Globus pallidus (tissue), 1 donor: ENCODE results near the gene SRSF2.
A peak's percentile ranks its signal among the peaks of the same experiment; 100 is the strongest.
"Not testable (repeated sequence)": the region's sequence is repeated elsewhere in the genome, so short reads cannot be mapped to it uniquely, and the experiment has no call there.

Source experiments
- DNase-seq: peaks from one replicate; pipeline ENCODE4 v3.0.0-alpha.2; 2015; ENCODE audit warnings: low spot score

Gene SRSF2

DNA sequence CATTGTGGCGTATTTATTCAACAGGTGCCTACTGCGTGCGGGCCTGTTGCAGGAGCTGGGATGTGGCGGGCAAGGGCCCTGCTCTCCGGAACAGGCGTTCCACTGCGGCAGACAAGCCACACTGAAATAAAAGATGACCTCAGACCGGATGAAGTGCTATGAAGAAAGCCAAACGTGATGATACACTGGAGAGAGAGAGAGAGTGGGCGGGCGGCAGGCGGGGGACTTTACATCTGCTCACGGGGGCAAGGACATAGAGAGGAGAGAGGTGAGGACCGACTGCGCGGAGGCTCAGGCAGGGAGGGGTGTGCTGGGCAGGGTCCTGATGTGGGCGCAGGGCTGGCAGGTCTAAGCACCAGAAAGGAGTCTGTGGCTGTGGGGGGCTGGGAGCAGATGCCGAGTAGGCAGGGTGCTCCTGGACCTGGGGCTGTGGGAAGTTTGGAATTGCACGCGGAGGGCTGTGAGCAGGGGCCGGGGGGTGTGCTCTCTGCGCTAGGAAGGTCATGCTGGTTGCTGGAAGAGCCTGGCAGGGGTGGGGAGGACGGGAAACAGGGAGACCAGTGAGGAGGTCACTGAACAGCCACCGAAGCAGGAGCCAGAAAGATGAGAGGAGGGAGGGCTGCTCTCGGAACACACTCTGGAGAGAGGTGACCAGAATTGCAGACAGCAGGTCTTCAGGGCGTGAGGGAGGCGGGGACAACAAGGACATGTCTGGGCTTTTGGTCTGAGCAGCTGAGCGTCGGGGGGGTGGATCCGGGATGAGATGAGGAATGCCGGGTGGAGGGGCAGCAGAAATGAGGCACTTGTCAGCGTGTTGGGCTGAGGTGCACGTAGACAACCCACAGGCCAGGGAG lies 36.3 kb downstream of the SRSF2 start:
- no peak for DNase-seq

DNA sequence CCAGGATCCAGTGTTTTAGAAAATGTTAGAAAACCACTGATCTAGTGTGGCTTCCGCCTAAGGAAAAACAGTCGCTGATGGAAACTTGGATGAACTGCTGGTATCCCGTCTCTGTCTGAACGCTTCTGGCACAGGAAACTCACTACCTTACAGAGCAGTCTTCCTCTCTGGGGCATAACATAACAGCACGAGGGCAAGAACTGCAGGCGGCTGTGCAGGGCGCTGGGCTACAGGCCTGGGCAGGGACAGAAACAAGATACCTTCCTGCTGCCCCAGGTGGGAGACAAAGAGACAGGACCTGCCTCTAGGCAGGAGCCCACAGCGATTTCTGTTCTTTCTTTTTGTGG lies 36.9 kb downstream of the SRSF2 start:
- DNase-seq, result no peak

DNA sequence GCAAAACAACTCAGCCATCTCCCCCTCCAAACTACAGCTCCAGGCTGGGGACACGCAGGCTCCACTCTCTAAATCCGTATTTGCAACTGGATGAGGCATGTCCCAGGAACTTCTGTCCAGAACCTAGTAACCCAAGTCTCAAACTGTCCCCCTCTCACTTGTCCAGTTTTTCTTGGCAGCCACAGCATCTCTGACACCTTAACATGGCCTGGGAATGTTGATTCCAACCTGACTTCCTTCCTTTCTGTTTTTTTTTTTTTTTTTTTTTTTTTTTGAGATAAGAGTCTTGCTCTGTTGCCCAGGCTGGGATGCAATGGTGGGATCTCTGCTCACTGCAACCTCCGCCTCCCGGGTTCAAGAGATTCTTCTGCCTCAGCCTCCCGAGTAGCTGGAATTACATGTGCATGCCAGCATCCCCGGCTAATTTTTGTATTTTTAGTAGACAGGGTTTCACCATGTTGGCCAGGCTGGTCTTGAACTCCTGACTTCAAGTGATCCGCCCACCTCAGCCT lies 38.6 kb downstream of the SRSF2 start:
- not testable (repeated sequence) for DNase-seq

DNA sequence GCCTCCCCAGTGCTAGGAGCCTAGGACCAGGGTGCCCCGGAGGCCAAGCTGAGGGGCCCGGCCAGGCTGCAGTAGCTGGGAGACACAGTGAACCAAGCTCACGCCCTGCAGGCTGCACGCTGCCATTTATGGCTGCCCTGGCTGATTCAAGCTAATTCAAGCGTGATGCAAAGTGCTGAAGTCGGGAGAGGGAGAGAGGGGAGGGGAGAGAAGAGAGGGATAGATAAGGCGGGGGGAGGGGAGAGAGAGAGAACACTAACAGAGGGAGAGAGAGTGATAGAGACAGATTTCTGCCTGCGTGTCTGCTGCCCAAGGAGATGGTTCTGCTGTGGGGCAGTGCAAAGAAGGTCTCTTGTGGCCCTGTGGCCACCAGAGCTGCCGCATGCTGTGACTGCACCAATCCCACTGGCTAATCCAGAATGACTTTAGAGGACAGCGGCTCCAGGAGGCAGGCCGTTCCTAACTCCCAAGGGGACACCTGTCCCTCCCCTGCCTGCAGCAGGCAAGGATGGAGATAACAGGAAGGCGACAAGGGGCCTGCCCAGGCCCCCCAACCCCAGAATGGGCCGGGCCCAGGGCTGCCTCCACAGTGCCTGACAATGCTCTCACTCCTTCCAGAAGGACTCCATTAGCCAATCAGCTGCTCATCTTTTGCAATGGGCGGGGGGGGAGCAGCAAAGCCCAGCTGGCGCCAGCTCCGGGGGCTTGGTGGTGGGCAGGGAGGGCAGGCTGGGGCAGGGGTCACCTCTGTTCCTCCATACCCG lies 39.2 kb downstream of the SRSF2 start:
- DNase-seq, result no peak

DNA sequence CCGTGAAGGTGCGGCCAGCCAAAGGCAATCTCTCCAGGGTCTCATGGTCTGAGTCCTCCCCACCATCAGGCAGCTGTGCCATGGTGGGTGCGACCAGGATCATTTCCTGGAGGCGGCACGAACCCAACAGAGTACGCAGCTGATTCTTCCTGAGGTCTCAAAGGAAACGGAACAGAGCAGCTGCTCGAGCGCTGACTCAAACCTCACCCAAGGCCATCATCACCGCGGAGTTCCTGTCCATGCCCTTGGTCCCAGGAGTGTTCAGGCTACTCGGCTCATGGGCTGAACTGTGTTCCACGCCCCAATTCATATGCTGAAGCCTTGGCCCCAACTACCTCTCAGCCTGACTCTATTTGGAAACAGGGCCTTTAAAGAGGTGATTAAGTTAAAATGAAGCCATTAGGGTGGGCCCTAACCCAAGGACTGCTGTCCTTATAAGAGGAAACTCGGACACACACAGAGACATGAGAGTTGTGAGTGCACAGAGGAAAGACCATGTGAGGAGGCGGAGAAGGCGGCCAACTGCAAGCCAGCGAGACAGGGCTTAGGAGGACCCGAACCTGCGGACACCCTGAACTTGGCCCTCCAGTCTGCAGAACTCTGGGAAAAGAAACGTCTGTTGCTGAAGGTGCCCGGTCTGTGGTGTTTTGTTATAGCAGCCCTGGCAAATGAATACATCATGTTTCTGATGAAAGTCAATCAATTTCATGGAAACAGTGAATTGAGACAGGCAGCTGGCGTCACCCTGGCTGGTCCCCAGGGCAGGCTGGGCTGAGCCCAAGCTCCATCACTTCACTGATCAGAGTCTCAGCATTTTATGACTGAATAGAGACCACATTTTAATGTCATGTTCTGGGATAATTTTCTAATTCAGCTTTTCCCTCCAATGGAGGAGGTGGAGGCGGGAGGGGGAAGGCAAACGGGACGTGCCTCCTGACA lies 40.1 kb downstream of the SRSF2 start:
- no peak for DNase-seq

DNA sequence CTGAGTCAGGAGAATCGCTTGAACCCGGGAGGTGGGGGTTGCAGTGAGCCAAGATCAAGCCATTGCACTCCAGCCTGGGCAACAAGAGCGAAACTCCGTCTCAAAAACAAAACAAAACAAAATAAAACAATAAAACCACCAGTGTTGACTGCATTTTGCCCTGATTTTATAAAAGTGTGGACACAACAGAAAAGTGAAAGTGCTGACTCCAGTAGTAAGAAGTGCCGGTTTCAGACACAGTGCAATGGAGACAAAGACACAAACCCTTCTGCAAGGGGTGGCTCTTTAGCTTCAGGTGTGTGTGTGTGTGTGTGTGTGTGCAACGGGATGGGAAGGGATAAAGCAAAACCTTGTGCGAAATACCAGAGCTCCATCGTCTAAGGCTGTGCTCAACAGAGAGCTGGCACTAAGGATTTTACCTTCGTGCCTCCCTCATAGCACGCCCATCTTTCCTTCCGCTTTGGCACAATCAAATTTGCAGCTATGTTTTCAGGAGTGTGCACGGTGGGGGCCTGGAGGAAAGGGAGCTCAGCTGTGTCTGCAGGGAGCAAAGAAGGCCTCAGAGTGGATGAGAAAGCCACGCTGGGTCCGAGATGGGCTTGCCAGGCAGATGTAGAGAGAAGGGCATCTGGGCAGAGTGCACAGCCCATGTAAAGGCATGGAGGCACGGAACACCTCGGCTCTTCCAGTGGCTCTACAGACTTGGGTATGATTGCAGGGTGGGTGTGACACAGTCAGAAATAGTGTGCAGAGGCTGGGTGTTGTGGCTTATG lies 41.9 kb downstream of the SRSF2 start:
- no peak for DNase-seq

DNA sequence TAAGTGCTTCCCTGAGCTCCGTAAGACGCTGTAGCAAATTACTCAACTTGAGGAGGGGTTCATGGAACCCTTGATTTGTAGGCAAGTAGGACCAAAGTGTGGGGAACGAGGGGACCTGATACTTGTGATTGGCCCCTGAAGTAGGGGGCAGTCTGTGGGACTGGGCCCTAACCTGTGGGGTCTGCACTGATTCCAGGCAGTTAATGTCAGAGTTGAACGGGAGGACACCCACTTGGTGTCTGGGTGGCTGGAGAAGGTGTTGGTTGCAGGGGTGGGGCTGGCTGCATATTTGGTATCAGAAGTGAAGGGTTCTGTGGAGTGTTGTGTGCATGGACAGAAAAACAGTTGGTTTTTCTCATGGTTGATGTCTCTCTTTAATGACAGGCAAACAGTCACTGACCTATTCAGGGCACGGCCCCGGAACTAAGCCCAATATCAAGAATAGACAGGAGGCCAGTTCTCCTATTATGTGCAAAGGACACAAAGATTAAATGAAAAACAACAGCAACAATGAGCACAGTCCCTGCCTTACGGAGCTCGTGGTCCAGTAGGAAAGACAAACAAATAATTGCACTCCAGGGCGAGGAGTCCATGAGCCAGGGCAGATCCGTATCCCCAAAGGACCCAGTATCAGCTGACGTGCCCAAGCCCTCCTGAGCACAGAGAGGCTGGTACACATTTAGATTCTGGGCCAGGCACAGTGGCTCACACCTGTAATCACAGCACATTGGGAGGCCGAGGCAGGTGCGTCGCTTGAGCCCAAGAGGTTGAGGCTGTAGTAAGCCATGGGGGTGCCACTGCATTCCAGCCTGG lies 45.5 kb downstream of the SRSF2 start:
- DNase-seq, result no peak

DNA sequence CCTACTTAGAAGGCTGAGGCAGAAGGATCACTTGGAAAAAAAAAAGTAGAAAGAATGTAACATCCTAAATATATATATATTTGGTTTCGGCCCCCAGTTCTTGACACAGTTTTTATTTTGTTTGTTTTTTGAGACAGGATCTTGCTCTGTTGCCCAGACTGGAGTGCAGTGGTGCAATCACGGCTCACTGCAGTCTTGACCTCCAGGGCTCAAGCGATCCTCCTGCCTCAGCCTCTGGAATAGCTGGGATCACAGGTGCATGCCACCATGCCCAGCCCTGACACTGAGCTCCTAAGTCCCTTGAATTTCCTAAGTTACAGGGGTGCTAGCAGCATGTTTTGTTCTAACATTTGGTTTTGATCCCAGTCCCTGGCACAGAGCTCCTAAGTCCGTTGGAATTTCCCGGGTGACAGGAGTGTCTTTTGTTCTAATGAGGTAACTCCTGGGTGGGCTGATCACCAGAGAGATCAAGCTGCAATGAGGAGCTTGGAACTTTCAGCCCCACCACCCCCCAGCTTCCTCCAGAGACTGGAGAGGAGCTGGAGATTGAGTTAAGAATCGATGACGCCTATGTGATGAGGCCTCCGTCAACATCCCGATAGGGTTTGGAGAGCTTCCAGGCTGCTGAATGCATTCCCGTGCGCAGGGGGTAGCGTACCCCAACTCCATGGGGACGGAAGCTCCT lies 46.4 kb downstream of the SRSF2 start:
- no peak for DNase-seq

DNA sequence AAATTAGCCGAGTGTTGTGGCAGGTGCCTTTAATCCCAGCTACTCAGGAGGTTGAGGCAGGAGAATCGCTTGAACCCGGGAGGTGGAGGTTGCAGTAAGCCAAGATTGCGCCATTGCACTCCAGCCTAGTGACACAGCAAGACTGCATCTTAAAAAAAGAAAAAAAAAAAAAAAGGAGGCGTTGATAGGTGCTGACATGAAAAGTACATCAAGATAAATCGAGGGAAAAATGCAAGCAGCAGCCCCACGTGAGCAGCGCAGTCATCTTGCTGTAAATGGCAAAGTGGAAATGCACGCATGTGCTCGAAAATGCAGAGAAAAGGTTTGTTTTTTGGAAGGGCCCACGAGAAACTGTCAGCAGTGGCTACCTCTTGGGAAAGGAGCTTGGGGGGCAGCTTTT lies 47.3 kb downstream of the SRSF2 start:
- DNase-seq, result no peak

DNA sequence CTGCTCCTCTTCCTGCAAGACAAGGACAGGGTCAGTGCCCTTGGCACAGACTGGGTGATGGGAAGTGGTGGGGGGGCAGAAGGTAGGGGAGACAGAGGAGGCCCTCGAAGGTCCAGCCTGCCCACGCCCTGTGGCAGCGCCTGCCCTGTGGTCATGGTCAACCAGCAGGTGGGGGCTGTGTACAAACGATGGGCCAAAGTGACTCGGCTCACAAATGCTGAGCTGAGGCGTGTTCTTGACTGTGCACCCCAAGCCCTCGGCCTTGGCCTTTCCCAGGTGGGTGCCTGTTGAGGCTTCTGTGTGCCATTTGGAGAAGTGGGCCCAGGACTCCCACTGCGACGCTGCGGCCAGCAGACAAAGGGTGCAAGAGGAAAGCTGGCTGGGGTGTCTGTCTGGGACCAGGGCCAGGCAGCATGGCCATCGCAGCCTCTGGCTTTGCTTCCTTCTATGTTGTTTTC lies 48.9 kb downstream of the SRSF2 start:
- DNase-seq, result no peak

DNA sequence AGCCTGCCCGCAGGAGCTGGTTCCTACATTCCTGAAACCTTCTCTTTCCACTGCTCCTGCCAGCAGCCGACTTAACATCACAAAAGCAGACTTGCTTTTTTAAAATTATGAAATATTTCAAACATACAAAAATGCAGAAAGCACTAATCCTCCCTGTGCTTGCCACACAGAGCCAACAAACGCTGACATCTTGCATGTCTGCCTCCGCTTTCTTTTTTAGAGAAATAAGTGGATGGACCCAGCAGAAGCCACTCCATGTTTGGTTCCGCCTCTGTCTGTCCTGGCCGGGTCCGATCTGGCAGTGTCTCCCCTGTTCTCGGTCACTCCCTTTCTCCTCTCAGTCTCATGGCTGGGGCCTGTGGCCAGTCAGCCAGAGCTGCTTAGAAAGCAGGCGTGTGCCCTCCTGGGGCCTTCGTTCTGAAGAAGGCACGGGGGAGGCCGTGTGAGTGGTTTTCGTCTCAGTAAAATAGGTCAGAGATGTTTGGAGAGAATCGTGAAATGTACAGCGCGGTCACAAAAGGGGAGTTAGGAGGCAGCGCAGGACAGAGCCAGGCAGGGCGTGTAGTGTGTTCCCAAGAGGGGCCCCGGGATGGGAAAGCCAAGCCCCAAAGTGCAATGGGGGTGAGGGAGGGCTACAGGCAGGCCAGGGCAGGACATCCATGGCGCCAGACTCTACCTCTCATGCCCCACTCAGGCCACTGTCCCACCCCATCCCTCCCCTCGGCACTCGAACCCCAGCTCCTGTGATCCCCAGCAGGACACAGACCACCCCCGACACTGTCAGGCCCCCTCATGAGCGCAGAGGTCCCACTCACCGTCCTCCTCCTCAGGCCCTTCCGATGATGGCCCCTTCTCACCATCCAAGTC lies 49.6 kb downstream of the SRSF2 start:
- DNase-seq, result peak; percentile 33

DNA sequence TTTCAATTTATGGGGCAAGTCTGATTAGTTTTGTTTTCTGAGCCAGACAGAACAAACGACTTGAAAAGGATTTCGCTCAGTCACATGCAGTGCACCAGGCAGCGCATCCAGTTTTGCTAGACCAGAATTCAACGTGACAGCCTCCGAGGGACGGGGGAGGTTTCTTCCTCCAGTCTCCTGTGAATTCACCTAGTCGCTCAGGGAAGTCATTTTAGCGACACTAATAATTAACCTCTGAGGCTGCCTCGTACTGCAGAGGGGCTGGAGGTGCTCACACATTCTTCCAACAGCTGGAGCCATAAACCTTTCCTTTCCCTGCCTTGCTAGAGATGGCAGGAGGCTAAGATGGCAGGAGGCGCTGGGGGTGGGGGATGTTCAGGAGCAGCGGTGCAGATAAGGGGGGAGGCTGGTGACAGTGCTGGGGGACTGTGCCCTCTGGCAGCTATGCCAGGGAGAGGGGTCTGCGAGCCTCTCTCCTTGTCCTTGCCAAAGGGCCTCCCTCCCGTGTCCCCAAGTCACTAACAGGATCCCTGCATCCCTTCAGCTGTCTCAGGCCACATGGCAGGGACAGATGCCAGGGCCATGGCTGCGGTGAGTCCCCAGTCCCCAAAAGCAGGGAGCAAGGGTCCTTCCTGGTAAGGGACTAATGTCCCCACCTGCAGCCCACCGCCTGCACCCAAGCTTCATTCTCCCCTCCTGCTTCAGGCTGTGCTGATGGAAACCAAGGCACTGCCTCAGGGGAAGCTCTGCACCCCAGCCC lies 50.4 kb downstream of the SRSF2 start:
- no peak for DNase-seq

DNA sequence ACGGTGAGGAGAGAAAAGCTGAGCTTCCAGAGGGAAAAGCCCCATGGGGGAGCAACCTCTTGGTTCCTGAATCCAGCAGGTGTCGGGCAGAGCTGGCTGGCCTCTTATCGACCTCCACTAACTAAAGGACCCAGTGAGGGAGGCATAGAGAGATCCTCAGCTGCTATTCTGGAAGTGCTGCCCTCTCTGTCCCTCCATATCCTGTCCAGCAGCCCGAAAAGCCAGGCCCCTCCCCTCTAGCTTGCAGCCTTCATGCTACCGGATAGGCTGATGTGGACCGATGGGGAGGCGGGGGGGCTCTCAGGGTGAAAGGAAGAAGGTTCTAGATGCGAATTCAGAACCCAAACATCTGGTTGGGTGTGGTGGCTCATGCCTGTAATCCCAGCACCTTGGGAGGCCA lies 51.3 kb downstream of the SRSF2 start:
- no peak for DNase-seq

DNA sequence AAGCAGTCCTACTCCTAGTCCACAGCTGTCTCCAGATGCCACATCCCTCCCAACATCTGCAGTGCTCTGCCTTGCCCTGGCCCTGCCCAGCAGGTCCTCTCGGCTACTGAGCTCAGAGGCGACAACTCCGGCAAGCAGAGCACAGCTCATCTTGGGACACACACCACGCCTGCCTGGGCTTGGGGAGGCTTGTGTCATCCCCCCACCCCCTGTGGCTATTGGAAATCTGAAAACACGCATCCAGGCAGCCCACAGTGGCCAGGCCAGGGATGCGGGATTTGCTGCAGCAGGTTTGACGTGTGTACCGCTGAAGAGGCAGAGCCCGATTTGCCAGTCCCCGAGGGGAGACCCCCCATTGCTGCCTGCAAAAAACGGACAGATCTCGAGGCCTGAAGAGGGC lies 51.8 kb downstream of the SRSF2 start:
- DNase-seq, result no peak

DNA sequence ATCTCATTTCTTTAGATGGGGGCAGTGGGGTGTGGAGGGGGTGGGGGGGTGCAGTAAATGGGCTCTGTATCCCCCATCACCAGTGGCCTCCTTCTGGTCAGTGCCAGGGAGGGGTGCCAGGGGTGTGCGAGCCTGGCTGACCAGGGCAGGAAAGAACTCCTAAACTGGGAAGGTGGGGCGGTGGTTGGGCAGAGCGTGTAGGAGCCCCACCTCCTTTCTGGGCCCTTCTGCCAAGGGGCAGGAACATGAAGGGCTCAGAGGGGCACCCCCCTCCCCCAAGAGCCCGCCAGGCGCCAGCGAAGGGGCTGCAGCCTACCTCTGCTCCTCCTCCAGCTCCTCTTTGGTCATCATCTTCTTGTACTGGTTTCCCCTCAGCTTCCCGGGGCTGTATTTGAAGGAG lies 52.4 kb downstream of the SRSF2 start:
- DNase-seq, result no peak
